Lower leg skin (tissue), 3 donors: ENCODE results near the gene SH3RF3.

Source experiments
- CTCF ChIP-seq, 3 donors: fragments of 450-650 bp; IDR thresholded peaks; one replicate each; pipeline ENCODE4 v1.5.1; 2016; ENCODE audit warnings: antibody characterized with exemption in 3 of 3, mild to moderate bottlenecking in 3 of 3, moderate library complexity in 2 of 3
- POLR2A ChIP-seq, 2 donors: fragments of 450-650 bp; IDR thresholded peaks; one replicate each; pipeline ENCODE4 v1.6.1; 2016 to 2017; ENCODE audit warnings: antibody characterized with exemption in 2 of 2, mild to moderate bottlenecking in 1 of 2, moderate library complexity in 1 of 2

DNA sequence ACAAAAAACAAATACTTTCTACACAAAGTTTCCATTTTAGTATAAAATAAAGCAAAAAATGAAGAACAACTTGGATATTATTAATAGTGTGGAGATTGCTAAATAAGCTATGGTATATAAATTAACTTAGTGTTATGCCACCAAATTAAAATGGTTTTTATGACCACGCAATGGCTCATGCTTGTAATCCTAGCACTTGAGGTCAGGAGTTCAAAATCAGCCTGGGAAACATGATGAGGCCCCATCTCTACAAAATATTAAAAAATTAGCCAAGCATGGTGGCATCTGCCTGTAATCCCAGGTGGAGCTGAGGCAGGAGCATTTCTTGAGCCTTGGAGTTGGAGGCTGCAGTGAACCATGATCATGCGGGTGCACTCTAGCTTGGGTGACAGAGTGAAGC is 108.8 kb downstream of the SH3RF3 start:
- no peak for TF ChIP-seq CTCF (IDR thresholded peaks at IDR 0.05)
- TF ChIP-seq POLR2A (IDR thresholded peaks at IDR 0.05), result no peak
